ENCODE results near the gene AOC2.
A peak's percentile ranks its signal among the peaks of the same experiment; 100 is the strongest.

The AOC2 gene

GRCh38 chr17:42844271-42844670 lies at the start of gene AOC2:
Gene AOC2 (plus strand): TSS chr17:42844580. CDS start chr17:42844627, 47 bp downstream.
- DNase-seq (ENCODE audit: low spot score): no peak

GRCh38 chr17:42795061-42795460 lies 49.3 kb upstream of the AOC2 start:
- no peak for DNase-seq (ENCODE audit: low spot score)

- DNase-seq (ENCODE audit: low spot score): no peak
These were observed 48.9 kb upstream of the AOC2 start for GRCh38 chr17:42795465-42795864.

GRCh38 chr17:42796066-42796758 lies 48.2 kb upstream of the AOC2 start:
- no peak for DNase-seq (ENCODE audit: low spot score)

- no peak for DNase-seq (ENCODE audit: low spot score)
These were observed 47.0 kb upstream of the AOC2 start for GRCh38 chr17:42797067-42798007.

- DNase-seq (ENCODE audit: low spot score): no peak
These were observed 46.4 kb upstream of the AOC2 start for GRCh38 chr17:42798011-42798382.

GRCh38 chr17:42798383-42799380 lies 45.7 kb upstream of the AOC2 start, which contains the start of the genes CNTD1 and COA3:
Gene CNTD1 (plus strand): TSS chr17:42798861. CDS start chr17:42799068, 207 bp downstream.
Gene COA3 (minus strand): TSS chr17:42798704. CDS start chr17:42798681, 23 bp downstream.
- DNase-seq (ENCODE audit: low spot score): peak; percentile 87

GRCh38 chr17:42803074-42803883 lies 41.1 kb upstream of the AOC2 start:
- no peak for DNase-seq (ENCODE audit: low spot score)

GRCh38 chr17:42804918-42805367 lies 39.4 kb upstream of the AOC2 start:
- DNase-seq (ENCODE audit: low spot score): no peak

GRCh38 chr17:42806249-42806648 lies 38.1 kb upstream of the AOC2 start:
- DNase-seq (ENCODE audit: low spot score): no peak

GRCh38 chr17:42809250-42809649 lies 35.1 kb upstream of the AOC2 start:
- no peak for DNase-seq (ENCODE audit: low spot score)

GRCh38 chr17:42814633-42815399 lies 29.6 kb upstream of the AOC2 start:
- DNase-seq (ENCODE audit: low spot score): no peak

- DNase-seq (ENCODE audit: low spot score): no peak
These were observed 26.5 kb upstream of the AOC2 start for GRCh38 chr17:42817866-42818265.

- DNase-seq (ENCODE audit: low spot score): no peak
These were observed 26.0 kb upstream of the AOC2 start for GRCh38 chr17:42818379-42818778.

- peak; percentile 89 for DNase-seq (ENCODE audit: low spot score)
These were observed 24.3 kb upstream of the AOC2 start for GRCh38 chr17:42819939-42820535.

- DNase-seq (ENCODE audit: low spot score): no peak
These were observed 23.2 kb upstream of the AOC2 start for GRCh38 chr17:42821176-42821575.

- no peak for DNase-seq (ENCODE audit: low spot score)
These were observed 16.9 kb upstream of the AOC2 start for GRCh38 chr17:42827472-42827871.

GRCh38 chr17:42830971-42831370 lies 13.4 kb upstream of the AOC2 start:
- no peak for DNase-seq (ENCODE audit: low spot score)

GRCh38 chr17:42832213-42832933 lies 12.0 kb upstream of the AOC2 start:
- DNase-seq (ENCODE audit: low spot score): no peak

Measured in NAMALWA (cell line).